ENCODE measurements around the gene TRIM62.

TRIM62 gene

GRCh38 chr1:33180226-33180910 lies 1.5 kb downstream of the TRIM62 start:
- no peak for DNase-seq

- no peak for DNase-seq
Measured at GRCh38 chr1:33178836-33179439, 2.9 kb downstream of the TRIM62 start.

- DNase-seq, result no peak
Measured at GRCh38 chr1:33177996-33178540, 3.8 kb downstream of the TRIM62 start.

GRCh38 chr1:33176887-33177286 lies 5.0 kb downstream of the TRIM62 start:
- no peak for DNase-seq

GRCh38 chr1:33176362-33176850 lies 5.4 kb downstream of the TRIM62 start:
- DNase-seq, result no peak

GRCh38 chr1:33175865-33176264 lies 6.0 kb downstream of the TRIM62 start:
- no peak for DNase-seq

GRCh38 chr1:33173091-33173490 lies 8.8 kb downstream of the TRIM62 start:
- no peak for DNase-seq

- DNase-seq, result no peak
Measured at GRCh38 chr1:33171977-33172813, 9.6 kb downstream of the TRIM62 start.

- DNase-seq, result no peak
Measured at GRCh38 chr1:33170351-33171274, 11.2 kb downstream of the TRIM62 start.

GRCh38 chr1:33169290-33170055 lies 12.4 kb downstream of the TRIM62 start:
- no peak for DNase-seq

- no peak for DNase-seq
Measured at GRCh38 chr1:33168556-33169289, 13.1 kb downstream of the TRIM62 start.

GRCh38 chr1:33167650-33168447 lies 14.0 kb downstream of the TRIM62 start:
- no peak for DNase-seq

- DNase-seq, result no peak
Measured at GRCh38 chr1:33165809-33166208, 16.0 kb downstream of the TRIM62 start.

- DNase-seq, result no peak
Measured at GRCh38 chr1:33165209-33165608, 16.6 kb downstream of the TRIM62 start.

- DNase-seq, result no peak
Measured at GRCh38 chr1:33163621-33164519, 18.0 kb downstream of the TRIM62 start.

GRCh38 chr1:33162141-33162540 lies 19.7 kb downstream of the TRIM62 start:
- DNase-seq, result no peak

- DNase-seq, result no peak
Measured at GRCh38 chr1:33161061-33161681, 20.7 kb downstream of the TRIM62 start.

GRCh38 chr1:33159577-33159976 lies 22.3 kb downstream of the TRIM62 start:
- DNase-seq, result no peak

Measured in activated CD4-positive, alpha-beta T cell treated with anti-CD3 and anti-CD28 coated beads, Interleukin-2, amount 50 U/mL, for 16 hours (primary cell).